Astrocyte of the hippocampus (primary cell): ENCODE results near the gene MRM3.
"Not testable (repeated sequence)": the region's sequence is repeated elsewhere in the genome, so short reads cannot be mapped to it uniquely, and the experiment has no call there.

Experiments used
- DNase-seq: peaks from one replicate; pipeline ENCODE4 v3.0.0; 2011; ENCODE audit warnings: low read depth, low spot score

Gene MRM3

DNA sequence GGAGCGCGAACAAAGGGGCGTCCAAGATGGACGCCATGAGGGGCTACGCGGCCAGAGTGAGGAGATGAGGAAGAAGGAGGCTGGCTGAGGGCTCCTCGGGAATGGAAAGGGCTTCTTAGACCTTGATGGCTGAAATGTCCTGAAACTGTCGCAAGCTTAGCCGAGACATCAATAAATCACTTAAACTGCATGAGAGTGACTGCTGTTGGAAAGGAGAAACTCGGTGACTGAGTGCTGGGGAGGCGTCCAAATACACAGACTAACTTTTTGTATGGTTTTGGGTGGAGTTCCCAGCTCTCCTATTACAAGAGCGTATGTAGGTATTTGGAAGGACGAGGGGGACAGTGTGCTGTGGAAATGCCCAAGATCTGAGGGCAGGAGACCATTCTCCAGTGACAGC, 28.7 kb upstream of the MRM3 start:
- no peak for DNase-seq

DNA sequence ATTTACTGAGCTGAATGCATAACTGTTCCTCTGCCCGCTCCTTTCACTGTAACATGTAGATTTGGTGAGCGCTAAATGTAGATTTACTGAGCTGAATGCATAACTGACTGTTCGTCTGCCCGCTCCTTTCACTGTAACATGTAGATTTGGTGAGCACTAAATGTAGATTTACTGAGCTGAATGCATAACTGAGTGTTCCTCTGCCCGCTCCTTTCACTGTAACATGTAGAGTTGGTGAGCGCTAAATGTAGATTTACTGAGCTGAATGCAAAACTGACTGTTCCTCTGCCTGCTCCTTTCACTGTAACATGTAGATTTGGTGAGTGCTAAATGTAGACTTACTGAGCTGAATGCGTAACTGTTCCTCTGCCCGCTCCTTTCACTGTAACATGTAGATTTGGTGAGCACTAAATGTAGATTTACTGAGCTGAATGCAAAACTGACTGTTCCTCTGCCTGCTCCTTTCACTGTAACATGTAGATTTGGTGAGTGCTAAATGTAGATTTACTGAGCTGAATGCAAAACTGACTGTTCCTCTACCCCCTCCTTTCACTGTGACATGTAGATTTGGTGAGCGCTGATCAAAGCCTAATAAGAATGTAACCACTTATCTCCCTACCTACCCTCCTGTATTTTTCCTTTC, 26.7 kb upstream of the MRM3 start:
- DNase-seq = not testable (repeated sequence)

DNA sequence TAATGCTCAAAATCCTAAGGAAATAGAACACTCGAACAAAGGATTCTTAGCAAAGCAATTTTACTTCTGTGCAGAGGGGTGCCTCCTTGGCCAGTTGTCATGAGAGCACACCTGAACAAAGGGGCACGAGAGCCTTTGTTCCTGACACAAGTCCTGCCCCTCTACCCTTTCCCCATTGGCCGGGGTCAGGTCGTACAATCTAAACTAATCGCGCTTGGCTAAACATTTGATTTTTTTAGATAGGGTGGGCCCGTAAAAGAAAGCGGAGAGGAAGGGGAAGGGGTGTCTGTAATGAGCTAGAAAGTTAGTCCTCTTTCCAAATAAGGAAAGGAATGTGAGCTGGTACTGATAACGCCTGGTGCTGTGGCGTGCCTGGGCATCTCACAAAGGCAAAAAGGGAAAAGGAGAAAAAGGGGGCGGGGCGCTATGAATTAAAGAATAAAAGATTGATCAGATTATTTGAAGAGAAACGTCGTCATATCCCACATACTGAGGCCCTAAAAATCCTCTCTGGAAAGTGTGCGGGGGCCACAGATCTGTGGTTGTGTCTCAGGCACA, 26.1 kb upstream of the MRM3 start:
- DNase-seq = peak; percentile 33

DNA sequence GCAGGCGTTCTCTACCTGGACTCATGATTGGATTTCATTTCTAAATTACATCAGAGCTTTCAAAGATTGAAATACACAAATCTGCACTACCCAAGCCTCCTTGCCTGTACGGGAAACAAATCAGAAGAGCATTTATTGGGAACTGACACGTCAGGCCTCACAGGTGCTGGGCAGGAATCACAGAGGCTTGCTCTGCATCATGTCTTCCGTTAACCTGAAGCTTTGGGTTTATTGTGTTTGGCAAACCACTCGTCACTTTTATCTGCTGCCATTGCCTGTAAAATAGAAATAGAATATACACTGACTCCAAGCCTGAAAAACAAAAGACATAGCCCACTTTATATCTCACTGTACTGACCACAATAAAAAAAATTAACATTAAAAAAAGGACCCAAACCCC, 22.2 kb upstream of the MRM3 start:
- no peak for DNase-seq

DNA sequence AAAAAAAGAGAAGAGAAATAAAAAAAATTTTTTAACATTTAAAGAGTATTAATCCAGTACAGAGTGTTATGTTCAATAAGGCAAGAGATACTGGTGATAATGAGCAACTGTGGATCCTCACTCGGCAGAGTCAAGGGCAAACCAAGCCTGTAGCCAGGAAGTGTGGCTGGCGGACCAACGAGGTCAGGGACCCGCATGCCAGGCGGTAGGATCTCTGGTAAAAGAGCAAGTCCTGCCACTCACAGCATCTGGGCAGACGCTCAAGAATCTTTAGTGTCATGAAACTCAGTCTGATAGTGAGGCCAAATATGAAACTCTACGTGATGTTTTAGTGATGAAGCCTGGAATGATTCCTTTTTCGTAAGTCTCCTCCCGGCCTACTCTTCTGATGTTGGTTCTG, 21.8 kb upstream of the MRM3 start:
- DNase-seq = no peak

DNA sequence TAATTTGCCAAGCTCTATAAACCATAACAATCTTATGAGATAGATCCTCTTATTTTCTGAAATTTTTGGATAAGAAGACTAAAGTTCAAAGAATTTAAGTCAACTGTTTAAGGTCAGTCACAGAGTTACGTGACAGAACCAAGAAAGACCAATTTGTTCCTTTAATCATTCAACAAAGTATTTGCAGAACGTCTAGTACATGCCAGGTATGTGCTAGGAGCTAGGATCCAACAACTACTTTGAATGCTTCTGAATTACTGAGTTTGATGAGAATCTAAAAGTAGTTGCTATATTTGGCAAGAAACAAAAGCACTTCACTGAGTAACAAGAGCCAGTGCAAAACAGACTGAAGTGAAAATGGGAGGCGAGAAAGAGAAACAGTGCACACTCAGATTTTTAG, 15.1 kb upstream of the MRM3 start:
- DNase-seq = no peak

DNA sequence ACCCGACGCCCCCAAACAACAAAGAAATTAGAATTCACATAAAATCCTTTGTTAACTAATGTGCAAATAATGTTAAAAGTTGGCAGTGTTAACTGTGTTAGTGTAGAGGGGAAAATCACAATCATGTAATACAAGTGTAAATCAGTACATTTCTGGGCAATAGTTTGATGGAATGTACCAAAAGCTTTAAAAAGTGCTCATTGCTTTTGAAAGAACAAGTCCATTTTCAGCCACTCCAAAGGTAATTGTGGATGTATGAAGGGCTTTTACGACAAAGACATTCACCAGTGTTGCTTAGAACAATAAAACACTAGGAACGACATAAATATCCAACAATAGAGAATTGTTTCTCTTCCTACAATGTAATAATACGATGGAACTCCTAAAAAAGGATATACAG, 9.1 kb upstream of the MRM3 start:
- no peak for DNase-seq

DNA sequence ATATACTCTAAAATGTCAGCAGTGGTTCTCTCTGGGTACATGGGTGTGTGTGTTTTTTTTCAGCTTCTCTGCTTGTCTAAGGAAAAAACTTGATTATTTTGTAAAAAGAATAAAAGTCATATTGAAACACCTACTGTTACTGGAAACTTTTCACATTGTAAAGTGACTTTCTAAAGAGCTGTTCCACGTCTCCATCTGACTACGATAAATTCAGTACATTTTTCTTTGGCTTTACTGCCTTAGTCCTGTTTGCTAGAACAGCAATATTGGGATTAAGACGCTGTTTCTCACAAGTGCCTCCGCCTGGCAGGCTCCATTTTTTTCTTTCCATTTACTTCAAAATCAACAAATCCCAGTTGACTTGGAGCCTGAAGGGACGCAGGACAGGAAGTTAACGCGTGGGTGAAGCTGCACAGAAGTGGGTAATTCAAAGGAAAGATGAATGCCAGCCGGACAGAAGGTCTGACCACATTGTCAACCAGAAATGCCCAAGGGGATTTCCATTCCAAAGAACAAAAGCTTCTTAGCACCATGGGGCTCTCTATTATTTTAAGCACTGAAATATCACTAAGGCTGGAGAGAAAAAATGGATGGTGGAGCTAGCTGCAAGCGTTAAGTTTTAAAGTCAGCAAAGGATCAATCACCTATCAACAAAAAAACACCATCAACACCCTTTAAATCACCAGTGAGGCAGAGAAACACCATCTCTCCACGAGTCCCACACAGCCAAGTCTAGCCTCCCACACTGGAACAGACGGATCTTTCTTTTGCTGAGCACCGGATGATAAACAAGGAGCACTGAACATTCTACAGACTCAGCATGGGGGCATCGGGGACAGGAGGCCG, 8.5 kb upstream of the MRM3 start:
- peak; percentile 75 for DNase-seq

DNA sequence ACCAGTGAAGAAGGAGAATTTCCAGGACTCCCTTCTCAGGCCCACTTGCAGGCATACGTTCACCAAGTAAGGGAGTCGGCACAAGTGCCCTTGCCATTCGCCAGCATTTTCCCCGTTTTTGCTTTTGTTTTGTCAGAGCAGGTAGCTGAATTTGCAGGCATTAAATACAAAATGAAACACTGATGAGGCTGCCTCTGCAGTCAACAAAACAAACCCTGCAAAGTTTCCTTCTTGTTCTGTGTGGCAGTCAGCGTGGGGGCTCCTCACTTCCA, 7.9 kb upstream of the MRM3 start:
- DNase-seq = no peak

DNA sequence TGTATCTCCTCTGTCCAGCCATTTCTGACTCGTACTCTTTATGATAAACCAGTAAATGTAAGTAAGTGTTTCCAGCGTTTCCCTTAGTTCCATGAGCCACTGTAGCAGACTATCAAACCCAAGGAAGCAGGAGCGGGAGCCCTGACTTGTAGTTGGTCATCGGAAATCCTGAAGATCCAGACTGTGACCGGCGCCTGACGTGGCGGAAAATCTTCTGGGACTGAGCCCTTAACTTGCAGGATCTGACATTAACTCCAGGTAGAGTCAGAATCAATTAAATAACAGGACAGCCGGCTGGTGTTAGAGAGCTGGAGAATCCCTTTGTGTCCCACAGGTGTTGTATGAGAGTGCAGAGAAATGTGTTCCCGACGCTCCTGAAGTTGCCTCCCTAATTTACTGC, 4.1 kb upstream of the MRM3 start:
- no peak for DNase-seq

DNA sequence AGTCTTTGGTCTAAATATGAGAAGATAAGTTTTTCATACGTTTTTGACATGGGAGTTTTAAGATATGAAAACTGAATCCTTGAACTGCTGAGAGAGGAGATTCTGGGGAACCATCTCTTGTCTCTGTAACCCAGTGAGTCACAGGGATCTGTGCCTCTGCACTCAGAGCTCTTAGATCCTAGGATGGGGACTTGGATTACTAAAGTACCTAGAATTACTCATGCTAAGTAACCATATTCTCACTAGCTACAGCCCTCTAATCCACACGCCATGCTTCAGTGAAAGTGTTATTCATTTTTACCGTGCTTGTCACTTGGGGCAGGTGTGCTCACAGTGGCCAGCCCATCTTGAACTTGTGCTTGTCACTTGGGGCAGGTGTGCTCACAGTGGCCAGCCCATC, 2.0 kb downstream of the MRM3 start:
- no peak for DNase-seq

DNA sequence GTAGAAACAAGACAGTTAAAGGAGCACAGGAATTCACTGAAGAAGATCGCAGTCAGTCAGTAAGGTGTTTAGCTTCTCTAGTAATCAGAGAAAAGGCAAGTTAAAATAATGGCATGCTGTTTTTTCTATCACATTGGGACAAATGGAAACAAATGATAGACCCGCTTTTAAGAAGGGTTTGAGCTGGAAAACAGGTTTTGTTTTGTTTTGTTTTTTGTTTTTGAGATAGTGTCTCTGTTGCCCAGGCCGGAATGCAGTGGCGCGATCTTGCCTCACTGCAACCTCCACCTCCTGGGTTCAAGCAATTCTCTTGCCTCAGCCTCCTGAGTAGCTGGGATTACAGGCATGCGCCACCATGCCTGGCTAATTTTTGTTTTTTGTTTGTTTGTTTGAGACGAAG, 3.7 kb downstream of the MRM3 start:
- DNase-seq = not testable (repeated sequence)

DNA sequence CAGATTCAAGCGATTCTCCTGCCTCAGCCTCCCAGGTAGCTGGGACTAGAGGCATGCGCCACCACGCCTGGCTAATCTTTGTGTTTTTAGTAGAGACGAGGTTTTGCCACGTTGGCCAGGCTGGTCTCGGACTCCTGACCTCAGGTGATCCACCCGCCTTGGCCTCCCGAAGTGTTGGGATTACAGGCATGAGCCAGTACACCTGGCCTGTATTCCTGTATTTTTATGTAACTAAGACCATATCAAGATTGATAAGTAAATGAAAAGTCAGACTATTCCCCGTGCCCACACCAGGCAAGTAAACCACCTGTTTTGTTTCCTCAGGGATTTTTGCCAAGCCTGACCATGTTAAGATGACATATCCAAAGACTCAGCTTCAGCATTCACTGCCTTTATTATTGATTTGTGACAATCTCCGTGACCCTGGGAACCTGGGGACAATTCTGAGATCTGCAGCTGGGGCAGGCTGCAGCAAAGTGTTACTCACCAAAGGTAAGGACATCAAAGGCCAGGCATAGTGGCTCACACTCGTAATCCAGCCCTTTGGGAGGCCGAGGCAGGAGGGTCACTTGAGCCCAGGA, 5.6 kb downstream of the MRM3 start:
- no peak for DNase-seq

DNA sequence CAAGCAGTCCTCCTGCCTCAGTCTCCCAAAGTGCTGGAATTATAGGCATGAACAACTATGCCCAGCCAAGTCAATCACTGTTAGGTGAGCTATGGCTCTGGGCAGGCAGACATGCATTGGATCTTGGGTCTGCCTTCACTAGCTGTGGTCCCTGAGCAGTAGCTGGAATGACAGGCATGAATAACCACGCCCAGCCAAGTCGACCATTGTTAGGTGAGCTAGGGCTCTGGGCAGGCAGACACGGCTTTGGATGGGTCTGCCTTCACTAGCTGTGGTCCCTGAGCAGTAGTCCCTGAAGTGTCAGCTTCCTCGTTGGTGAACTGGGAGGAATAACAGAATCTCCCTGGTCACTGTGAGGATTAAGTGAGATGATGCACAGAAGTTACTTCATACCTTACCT, 6.4 kb downstream of the MRM3 start:
- DNase-seq = no peak

DNA sequence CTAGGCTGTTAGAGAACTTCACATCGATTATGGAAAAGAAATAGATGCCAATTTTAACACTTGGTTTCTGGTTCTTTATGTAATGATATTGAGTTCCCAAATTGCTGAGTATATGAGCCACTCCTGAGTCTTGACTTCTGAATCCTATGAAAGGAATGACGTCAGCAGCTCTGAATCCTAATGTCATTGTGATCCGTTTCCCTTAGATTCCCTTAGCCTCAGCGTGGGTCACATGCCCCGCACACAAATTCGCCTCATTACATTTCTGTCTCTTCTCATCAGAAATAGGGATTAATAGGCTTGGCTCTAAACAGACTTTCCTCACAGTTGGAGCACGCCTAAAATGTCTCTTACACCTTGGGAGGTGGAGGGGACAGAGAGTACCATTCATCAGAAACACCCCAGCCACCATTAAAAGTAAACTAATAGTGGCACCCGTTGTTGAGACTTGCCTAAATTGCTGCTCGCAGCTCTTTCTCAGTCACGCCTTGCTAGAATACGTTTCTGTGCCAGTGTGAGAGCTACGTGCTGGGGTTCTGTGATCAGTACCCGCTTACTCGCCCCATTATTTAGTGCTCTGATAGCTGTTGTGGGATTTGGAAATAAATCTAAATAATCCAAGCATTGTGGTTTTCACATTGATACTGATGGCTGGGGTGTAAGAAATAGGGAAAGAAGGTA, 7.1 kb downstream of the MRM3 start:
- DNase-seq = peak; percentile 47

DNA sequence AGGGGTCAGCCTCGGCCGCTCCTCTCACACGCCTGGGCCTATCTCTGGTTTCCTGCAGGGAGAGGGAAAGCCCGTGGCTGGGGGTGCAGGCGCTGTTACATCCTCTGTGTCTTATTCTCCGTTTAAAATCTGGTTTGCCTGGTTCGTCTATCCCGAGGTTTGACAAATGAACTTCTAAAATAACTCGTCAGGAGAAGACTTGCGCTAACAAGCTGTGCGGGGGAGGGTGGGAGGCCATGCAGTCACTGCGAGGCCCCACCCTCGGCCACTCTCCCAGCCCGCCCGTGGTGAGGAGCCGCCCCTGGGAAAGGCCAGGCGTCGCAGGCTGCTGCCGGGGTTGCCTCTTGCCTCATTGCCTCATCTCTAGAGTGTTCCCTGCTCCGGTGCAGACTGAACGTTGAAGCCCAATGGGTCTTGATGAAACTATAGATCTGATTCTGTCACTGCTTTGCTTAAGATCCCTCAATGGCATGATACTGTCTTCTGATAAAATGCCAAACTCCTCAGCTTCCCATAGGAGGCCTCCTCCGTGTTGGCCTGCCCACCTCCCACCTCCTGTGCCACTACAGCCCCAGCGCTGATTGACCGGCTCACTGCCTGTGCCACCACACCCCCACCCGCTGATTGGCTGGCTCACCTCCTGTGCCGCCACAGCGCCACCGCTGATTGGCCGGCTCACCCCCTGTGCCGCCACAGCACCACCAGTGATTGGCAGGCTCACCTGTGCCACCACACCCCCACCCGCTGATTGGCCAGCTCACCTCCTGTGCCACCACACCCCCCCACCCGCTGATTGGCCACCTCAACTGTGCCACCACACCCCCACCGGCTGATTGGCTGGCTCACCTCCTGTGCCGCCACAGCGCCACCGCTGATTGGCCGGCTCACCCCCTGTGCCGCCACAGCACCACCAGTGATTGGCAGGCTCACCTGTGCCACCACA, 8.0 kb downstream of the MRM3 start:
- peak; percentile 38 for DNase-seq

DNA sequence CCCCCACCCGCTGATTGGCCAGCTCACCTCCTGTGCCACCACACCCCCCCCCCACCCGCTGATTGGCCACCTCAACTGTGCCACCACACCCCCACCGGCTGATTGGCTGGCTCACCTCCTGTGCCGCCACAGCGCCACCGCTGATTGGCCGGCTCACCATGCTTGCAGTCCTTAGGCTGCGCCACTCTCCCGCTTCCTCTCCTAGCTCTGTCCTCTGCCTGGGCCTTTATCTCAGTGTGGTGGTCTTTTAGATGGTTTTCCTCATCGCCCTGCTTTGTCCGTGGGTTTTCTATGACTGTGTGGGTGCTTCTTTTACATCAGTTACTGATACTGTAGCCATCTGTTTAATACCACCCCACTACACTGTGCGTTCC, 8.7 kb downstream of the MRM3 start:
- not testable (repeated sequence) for DNase-seq

DNA sequence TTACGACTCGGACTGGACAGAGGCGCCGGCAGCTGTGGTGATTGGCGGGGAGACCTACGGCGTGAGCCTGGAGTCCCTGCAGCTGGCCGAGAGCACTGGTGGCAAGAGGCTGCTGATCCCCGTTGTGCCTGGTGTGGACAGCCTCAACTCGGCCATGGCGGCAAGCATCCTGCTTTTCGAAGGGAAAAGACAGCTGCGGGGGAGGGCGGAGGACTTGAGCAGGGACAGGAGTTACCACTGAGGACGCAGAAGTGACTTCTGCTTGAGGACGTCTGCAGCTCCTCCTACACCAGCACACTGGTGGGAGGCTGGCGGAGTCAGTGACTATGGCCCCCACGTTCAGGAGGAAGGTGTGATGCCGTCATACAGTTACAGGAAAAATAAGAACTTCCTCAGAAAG, 9.7 kb downstream of the MRM3 start:
- DNase-seq = no peak

DNA sequence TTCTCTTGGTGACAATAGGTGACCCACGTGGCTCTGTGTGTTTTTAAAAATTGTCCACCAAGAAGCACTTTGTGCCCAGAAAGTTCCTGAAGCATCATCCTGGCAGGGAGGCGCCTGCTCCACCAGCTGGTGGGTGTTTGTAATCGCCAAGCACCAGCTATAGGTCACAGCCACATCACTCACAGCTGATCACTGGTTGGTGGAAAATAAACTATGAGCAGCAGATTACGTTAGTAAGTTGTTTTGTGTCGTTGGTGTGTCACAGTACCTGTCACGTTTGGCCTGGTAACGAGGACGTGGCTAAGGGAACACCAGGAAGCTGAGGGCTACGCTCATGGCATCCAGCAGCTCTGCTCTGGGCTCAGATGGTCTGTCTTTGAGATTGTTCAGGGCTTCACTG, 10.1 kb downstream of the MRM3 start:
- peak; percentile 32 for DNase-seq

DNA sequence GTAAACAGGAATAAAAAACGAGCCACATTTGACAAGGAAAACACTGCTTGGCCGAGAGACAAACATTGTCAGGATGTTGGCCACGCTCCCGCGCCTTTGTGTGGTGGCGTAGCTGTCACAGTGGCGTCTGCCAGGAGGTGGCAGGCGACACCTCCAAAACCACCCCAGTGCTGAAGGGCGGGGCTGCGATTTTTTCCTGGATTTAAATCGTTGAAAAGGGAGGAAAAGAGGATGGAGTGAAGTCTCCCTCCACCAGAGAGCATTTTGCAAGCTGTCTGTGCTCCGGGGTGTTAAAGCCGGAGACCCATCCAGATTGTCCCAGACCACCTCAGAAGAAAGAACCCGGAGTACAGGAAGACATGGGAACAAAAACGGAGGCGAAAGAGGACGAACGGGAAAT, 12.7 kb downstream of the MRM3 start:
- peak; percentile 88 for DNase-seq

DNA sequence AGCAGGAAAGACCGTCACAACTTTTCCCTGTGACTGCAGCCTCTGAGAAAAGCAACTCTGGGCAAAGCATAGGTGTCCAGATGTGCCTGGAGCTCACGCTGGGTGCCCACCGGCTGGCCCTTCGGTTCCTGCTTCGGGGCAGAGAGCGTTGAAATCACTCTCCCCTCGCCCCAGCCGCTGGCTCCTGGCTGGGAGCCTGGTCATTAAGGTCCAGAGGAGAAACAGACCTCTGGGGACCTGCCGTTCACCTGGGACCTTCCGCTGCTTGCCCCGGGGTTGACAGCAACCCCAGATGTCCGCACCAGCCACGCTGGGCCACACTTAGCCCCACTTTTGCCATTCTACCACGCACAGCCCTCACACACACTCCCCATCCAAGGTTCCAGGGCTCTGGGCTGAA, 13.1 kb downstream of the MRM3 start:
- no peak for DNase-seq
